Panc1 (cell line): ENCODE measurements around the gene DHX38. TPM values are rescaled to one million over a fixed set of nuclear protein-coding genes. Genes with fewer than 3 reads are reported as not detected.
A peak's percentile ranks its signal among the peaks of the same experiment; 100 is the strongest.

Source experiments
- ATAC-seq: fragments of 200-7000 bp; cut with Tn5 transposase; 2 replicates; pipeline ENCODE4 v1.9.1; 2020; ENCODE audit warnings: mild to moderate bottlenecking, moderate library complexity
- BruUV-seq: library from RNA; stranded (reverse); fragments of 400-500 nt; replicated peaks from 2 replicates; lab custom pipeline; 2021; lab: Mats Ljungman, UMichigan
- CTCF ChIA-PET: fragments of 300-600 bp; sonication (Branson Sonifier 250); formaldehyde crosslinking; loops from one replicate; lab custom pipeline; 2022; ENCODE audit warnings: antibody characterized with exemption; lab: Charles Lee
- POLR2A ChIA-PET: fragments of 300-600 bp; sonication (Branson Sonifier 250); formaldehyde crosslinking; loops from one replicate; lab custom pipeline; 2022; ENCODE audit warnings: antibody characterized with exemption; lab: Charles Lee
- DNase-seq: peaks from one replicate; pipeline ENCODE4 v3.0.0-alpha.2; 2010; ENCODE audit warnings: low read depth, low spot score
- H3K27ac ChIP-seq: 2 replicates; pipeline ENCODE4 v1.5.1; 2011; ENCODE audit warnings: mild to moderate bottlenecking, low read length, inconsistent platforms
- H3K27me3 ChIP-seq: fragments of 200-500 bp; sonication (Bioruptor generic); 2 replicates; pipeline ENCODE4 v1.6.0; 2014; ENCODE audit warnings: low read length, inconsistent platforms; ENCODE audit not compliant: control insufficient read depth, insufficient read depth
- H3K36me3 ChIP-seq: fragments of 200-500 bp; sonication (Bioruptor generic); 2 replicates; pipeline ENCODE4 v1.5.1; 2014; ENCODE audit warnings: inconsistent platforms, mild to moderate bottlenecking, low read length, moderate library complexity; ENCODE audit not compliant: control insufficient read depth, insufficient read depth
- H3K4me1 ChIP-seq: 2 replicates; pipeline ENCODE4 v1.5.1; 2011; ENCODE audit warnings: inconsistent platforms, mild to moderate bottlenecking, low read length, moderate library complexity; ENCODE audit not compliant: control insufficient read depth, insufficient read depth
- H3K4me3 ChIP-seq, 2 experiments: 2 replicates each; pipeline ENCODE4 v1.5.1; 2011 to 2012; ENCODE audit warnings: low read depth in 2 of 2, low read length in 2 of 2, mild to moderate bottlenecking in 2 of 2, inconsistent platforms in 1 of 2, moderate library complexity in 1 of 2
- H3K9me3 ChIP-seq: fragments of 200-500 bp; sonication (Bioruptor generic); 2 replicates; pipeline ENCODE4 v1.5.1; 2014; ENCODE audit warnings: low read depth, mild to moderate bottlenecking, inconsistent platforms, low read length, moderate library complexity; ENCODE audit not compliant: control insufficient read depth, insufficient read depth
- CTCF ChIP-seq: fragments of 450-650 bp; IDR thresholded peaks from 2 replicates; pipeline ENCODE4 v1.5.1; 2017; ENCODE audit warnings: mild to moderate bottlenecking
- POLR2AphosphoS5 ChIP-seq: IDR thresholded peaks from 2 replicates; pipeline ENCODE4 v1.6.1; 2012; ENCODE audit warnings: mild to moderate bottlenecking, low read depth, low read length, moderate library complexity
- REST ChIP-seq, 2 experiments: IDR thresholded peaks; 2 replicates each; pipeline ENCODE4 v1.6.1; 2011 to 2012; ENCODE audit warnings: low read depth in 2 of 2, control low read depth in 1 of 2, low read length in 1 of 2, mild to moderate bottlenecking in 1 of 2, moderate library complexity in 1 of 2; ENCODE audit not compliant: insufficient read depth in 1 of 2
- SIN3A ChIP-seq: IDR thresholded peaks from 2 replicates; pipeline ENCODE4 v1.6.1; 2012; ENCODE audit warnings: low read depth, mild to moderate bottlenecking, low read length, moderate library complexity, borderline replicate concordance; ENCODE audit not compliant: insufficient read depth
- TCF7L2 ChIP-seq: IDR thresholded peaks from 2 replicates; pipeline ENCODE4 v1.6.1; 2011; ENCODE audit warnings: mild to moderate bottlenecking, low read depth, low read length, inconsistent platforms
- in situ Hi-C: cut with HindIII; loops from 2 replicates; pipeline ENCODE4 v1.10.0; 2016; ENCODE audit warnings: low sequenced_read_pairs, low pct_unique_long_range_greater_than_20kb
- intact Hi-C: fragments of 100-400 bp; cut with micrococcal nuclease; formaldehyde crosslinking; loops from one replicate; pipeline ENCODE4 v1.10.0; 2022; ENCODE audit not compliant: unreplicated experiment
- total RNA-seq: library from RNA; stranded (reverse); gene quantifications from one replicate; pipeline ENCODE4 v1.2.1, GENCODE V29; 2021; ENCODE audit not compliant: unreplicated experiment

DHX38 gene
- total RNA-seq, 1 experiment from 2014 or later: 45.5 TPM

GRCh38 chr16:72110662-72111615, 17.3 kb downstream of the DHX38 start:
- ChIA-PET CTCF (no interaction called here), POLR2A (interaction anchor here (0.5 kb wide), 1 partner anchor 961 kb away, joined by 3 read pairs; no protein-coding TSS in a partner anchor)
- in situ Hi-C loops (no loop called here), intact Hi-C loops (no loop called here)
- Histone ChIP-seq H3K4me1 (no peaks in the 10 kb centered on the region), H3K27ac (no peak overlapping the region), H3K27me3 (no peaks in the 10 kb centered on the region), H3K36me3 (peaks cover 4% of the 10 kb centered on the region), H3K4me3 (no peak overlapping the region), H3K9me3 (no peaks in the 10 kb centered on the region)
- DNase-seq (no peak), ATAC-seq (no peak)
- BruUV-seq: no TSS peak
- no peak for TF ChIP-seq CTCF
- no peak for TF ChIP-seq POLR2AphosphoS5
- TF ChIP-seq SIN3A: no peak
- no peak for TF ChIP-seq TCF7L2
- no peak for TF ChIP-seq REST (IDR thresholded peaks at IDR 0.05; ENCODE audit: insufficient read depth in 1 of 2, low read depth in 2 of 2, low read length in 1 of 2)

- peaks cover 4% of the 10 kb centered on the region for H3K36me3 ChIP-seq
- ATAC-seq: peak; percentile 12; the same call in 1 of the 2 replicates
Measured at GRCh38 chr16:72111657-72112451, 18.2 kb downstream of the DHX38 start.

More at GRCh38 chr16:72111657-72112451, 18.2 kb downstream of the DHX38 start:
- Histone ChIP-seq H3K27me3 (no peaks in the 10 kb centered on the region), H3K27ac (no peak overlapping the region), H3K9me3 (no peaks in the 10 kb centered on the region), H3K4me1 (no peaks in the 10 kb centered on the region), H3K4me3 (no peak overlapping the region)
- intact Hi-C loops (no loop called here), in situ Hi-C loops (no loop called here)
- ChIA-PET CTCF (no interaction called here), POLR2A (no interaction called here)
- TF ChIP-seq REST (IDR thresholded peaks at IDR 0.05; ENCODE audit: insufficient read depth in 1 of 2, low read depth in 2 of 2, low read length in 1 of 2) (no peak), TCF7L2 (no peak), POLR2AphosphoS5 (no peak), CTCF (no peak), SIN3A (no peak)
- DNase-seq: no peak
- no TSS peak for BruUV-seq
